ENCODE data around the gene TNRC6C.

Gene TNRC6C

GRCh38 chr17:78095035-78095434 is 136.5 kb downstream of the TNRC6C start:
- Histone ChIP-seq H3K27me3 (ENCODE audit: control insufficient read depth, insufficient read depth, low read length, poor library complexity, severe bottlenecking) (no peaks in the 10 kb centered on the region), H3K4me3 (ENCODE audit: insufficient read depth, low read depth, low read length) (no peak overlapping the region), H3K9me3 (ENCODE audit: control insufficient read depth, low read length) (no peaks in the 10 kb centered on the region), H3K27ac (ENCODE audit: insufficient read depth, low read depth, low read length, poor library complexity, severe bottlenecking) (no peak overlapping the region), H3K36me3 (ENCODE audit: control insufficient read depth, insufficient read depth, low read length) (peaks cover 73% of the 10 kb centered on the region), H3K4me1 (ENCODE audit: control insufficient read depth, insufficient read depth, low read length) (no peaks in the 10 kb centered on the region)
- WGBS, 2 experiments: 92 to 94% methylated on average over 6 of the region's 6 CpGs

- Histone ChIP-seq H3K4me3 (ENCODE audit: insufficient read depth, low read depth, low read length) (no peak overlapping the region), H3K9me3 (ENCODE audit: control insufficient read depth, low read length) (no peaks in the 10 kb centered on the region), H3K27me3 (ENCODE audit: control insufficient read depth, insufficient read depth, low read length, poor library complexity, severe bottlenecking) (no peaks in the 10 kb centered on the region), H3K27ac (ENCODE audit: insufficient read depth, low read depth, low read length, poor library complexity, severe bottlenecking) (no peak overlapping the region), H3K4me1 (ENCODE audit: control insufficient read depth, insufficient read depth, low read length) (no peaks in the 10 kb centered on the region), H3K36me3 (ENCODE audit: control insufficient read depth, insufficient read depth, low read length) (peaks cover 73% of the 10 kb centered on the region)
- 94 to 95% methylated on average over 9 of the region's 9 CpGs for WGBS, 2 experiments
Measured at GRCh38 chr17:78096093-78096492, 137.6 kb downstream of the TNRC6C start.

GRCh38 chr17:78101112-78101511 is 142.6 kb downstream of the TNRC6C start:
- Histone ChIP-seq H3K4me3 (ENCODE audit: insufficient read depth, low read depth, low read length) (no peak overlapping the region), H3K36me3 (ENCODE audit: control insufficient read depth, insufficient read depth, low read length) (peaks cover 65% of the 10 kb centered on the region), H3K27ac (ENCODE audit: insufficient read depth, low read depth, low read length, poor library complexity, severe bottlenecking) (no peak overlapping the region), H3K4me1 (ENCODE audit: control insufficient read depth, insufficient read depth, low read length) (no peaks in the 10 kb centered on the region), H3K27me3 (ENCODE audit: control insufficient read depth, insufficient read depth, low read length, poor library complexity, severe bottlenecking) (no peaks in the 10 kb centered on the region), H3K9me3 (ENCODE audit: control insufficient read depth, low read length) (no peaks in the 10 kb centered on the region)
- WGBS, 2 experiments: 94% methylated on average over 5 of the region's 5 CpGs

GRCh38 chr17:78101542-78101941 is 143.0 kb downstream of the TNRC6C start:
- H3K36me3 ChIP-seq (ENCODE audit: control insufficient read depth, insufficient read depth, low read length): peaks cover 61% of the 10 kb centered on the region
- no peaks in the 10 kb centered on the region for H3K9me3 ChIP-seq (ENCODE audit: control insufficient read depth, low read length)
- no peak overlapping the region for H3K27ac ChIP-seq (ENCODE audit: insufficient read depth, low read depth, low read length, poor library complexity, severe bottlenecking)
- no peak overlapping the region for H3K4me3 ChIP-seq (ENCODE audit: insufficient read depth, low read depth, low read length)
- 94 to 97% methylated on average over 10 of the region's 10 CpGs for WGBS, 2 experiments
- no peaks in the 10 kb centered on the region for H3K27me3 ChIP-seq (ENCODE audit: control insufficient read depth, insufficient read depth, low read length, poor library complexity, severe bottlenecking)
- no peaks in the 10 kb centered on the region for H3K4me1 ChIP-seq (ENCODE audit: control insufficient read depth, insufficient read depth, low read length)

- Histone ChIP-seq H3K27ac (ENCODE audit: insufficient read depth, low read depth, low read length, poor library complexity, severe bottlenecking) (no peak overlapping the region), H3K4me3 (ENCODE audit: insufficient read depth, low read depth, low read length) (no peak overlapping the region), H3K27me3 (ENCODE audit: control insufficient read depth, insufficient read depth, low read length, poor library complexity, severe bottlenecking) (no peaks in the 10 kb centered on the region), H3K4me1 (ENCODE audit: control insufficient read depth, insufficient read depth, low read length) (no peaks in the 10 kb centered on the region), H3K9me3 (ENCODE audit: control insufficient read depth, low read length) (no peaks in the 10 kb centered on the region), H3K36me3 (ENCODE audit: control insufficient read depth, insufficient read depth, low read length) (peaks cover 48% of the 10 kb centered on the region)
- 92 to 94% methylated on average over 4 of the region's 4 CpGs for WGBS, 2 experiments
Measured at GRCh38 chr17:78103311-78103710, 144.8 kb downstream of the TNRC6C start.

- Histone ChIP-seq H3K27ac (ENCODE audit: insufficient read depth, low read depth, low read length, poor library complexity, severe bottlenecking) (no peak overlapping the region), H3K36me3 (ENCODE audit: control insufficient read depth, insufficient read depth, low read length) (peaks cover 37% of the 10 kb centered on the region), H3K4me1 (ENCODE audit: control insufficient read depth, insufficient read depth, low read length) (no peaks in the 10 kb centered on the region), H3K27me3 (ENCODE audit: control insufficient read depth, insufficient read depth, low read length, poor library complexity, severe bottlenecking) (no peaks in the 10 kb centered on the region), H3K9me3 (ENCODE audit: control insufficient read depth, low read length) (no peaks in the 10 kb centered on the region), H3K4me3 (ENCODE audit: insufficient read depth, low read depth, low read length) (no peak overlapping the region)
- WGBS, 2 experiments: 96 to 97% methylated on average over 28 of the region's 28 CpGs
Measured at GRCh38 chr17:78104540-78104941, 146.0 kb downstream of the TNRC6C start.

GRCh38 chr17:78105101-78105500 is 146.6 kb downstream of the TNRC6C start:
- Histone ChIP-seq H3K27me3 (ENCODE audit: control insufficient read depth, insufficient read depth, low read length, poor library complexity, severe bottlenecking) (no peaks in the 10 kb centered on the region), H3K36me3 (ENCODE audit: control insufficient read depth, insufficient read depth, low read length) (peaks cover 32% of the 10 kb centered on the region), H3K9me3 (ENCODE audit: control insufficient read depth, low read length) (no peaks in the 10 kb centered on the region), H3K4me1 (ENCODE audit: control insufficient read depth, insufficient read depth, low read length) (no peaks in the 10 kb centered on the region), H3K4me3 (ENCODE audit: insufficient read depth, low read depth, low read length) (no peak overlapping the region), H3K27ac (ENCODE audit: insufficient read depth, low read depth, low read length, poor library complexity, severe bottlenecking) (no peak overlapping the region)
- 88 to 95% methylated on average over 16 of the region's 16 CpGs for WGBS, 2 experiments

- no peak overlapping the region for H3K4me3 ChIP-seq (ENCODE audit: insufficient read depth, low read depth, low read length)
- H3K27me3 ChIP-seq (ENCODE audit: control insufficient read depth, insufficient read depth, low read length, poor library complexity, severe bottlenecking): no peaks in the 10 kb centered on the region
- H3K27ac ChIP-seq (ENCODE audit: insufficient read depth, low read depth, low read length, poor library complexity, severe bottlenecking): no peak overlapping the region
- H3K36me3 ChIP-seq (ENCODE audit: control insufficient read depth, insufficient read depth, low read length): peaks cover 28% of the 10 kb centered on the region
- H3K9me3 ChIP-seq (ENCODE audit: control insufficient read depth, low read length): no peaks in the 10 kb centered on the region
- 88 to 95% methylated on average over 12 to 13 of the region's 13 CpGs for WGBS, 2 experiments
- no peaks in the 10 kb centered on the region for H3K4me1 ChIP-seq (ENCODE audit: control insufficient read depth, insufficient read depth, low read length)
Measured at GRCh38 chr17:78105551-78105950, 147.0 kb downstream of the TNRC6C start.

GRCh38 chr17:78106211-78106610 is 147.7 kb downstream of the TNRC6C start:
- no peak overlapping the region for H3K27ac ChIP-seq (ENCODE audit: insufficient read depth, low read depth, low read length, poor library complexity, severe bottlenecking)
- H3K4me3 ChIP-seq (ENCODE audit: insufficient read depth, low read depth, low read length): no peak overlapping the region
- no peaks in the 10 kb centered on the region for H3K9me3 ChIP-seq (ENCODE audit: control insufficient read depth, low read length)
- no peaks in the 10 kb centered on the region for H3K4me1 ChIP-seq (ENCODE audit: control insufficient read depth, insufficient read depth, low read length)
- no peaks in the 10 kb centered on the region for H3K27me3 ChIP-seq (ENCODE audit: control insufficient read depth, insufficient read depth, low read length, poor library complexity, severe bottlenecking)
- peaks cover 27% of the 10 kb centered on the region for H3K36me3 ChIP-seq (ENCODE audit: control insufficient read depth, insufficient read depth, low read length)
- 95 to 98% methylated on average over 15 of the region's 15 CpGs for WGBS, 2 experiments

- no peak overlapping the region for H3K27ac ChIP-seq (ENCODE audit: insufficient read depth, low read depth, low read length, poor library complexity, severe bottlenecking)
- no peaks in the 10 kb centered on the region for H3K9me3 ChIP-seq (ENCODE audit: control insufficient read depth, low read length)
- H3K27me3 ChIP-seq (ENCODE audit: control insufficient read depth, insufficient read depth, low read length, poor library complexity, severe bottlenecking): no peaks in the 10 kb centered on the region
- H3K36me3 ChIP-seq (ENCODE audit: control insufficient read depth, insufficient read depth, low read length): peaks cover 19% of the 10 kb centered on the region
- H3K4me1 ChIP-seq (ENCODE audit: control insufficient read depth, insufficient read depth, low read length): no peaks in the 10 kb centered on the region
- no peak overlapping the region for H3K4me3 ChIP-seq (ENCODE audit: insufficient read depth, low read depth, low read length)
- 97% methylated on average over 10 of the region's 10 CpGs for WGBS, 2 experiments
Measured at GRCh38 chr17:78107457-78107856, 149.0 kb downstream of the TNRC6C start.
